ENCODE measurements around the gene SRD5A1.

DNA sequence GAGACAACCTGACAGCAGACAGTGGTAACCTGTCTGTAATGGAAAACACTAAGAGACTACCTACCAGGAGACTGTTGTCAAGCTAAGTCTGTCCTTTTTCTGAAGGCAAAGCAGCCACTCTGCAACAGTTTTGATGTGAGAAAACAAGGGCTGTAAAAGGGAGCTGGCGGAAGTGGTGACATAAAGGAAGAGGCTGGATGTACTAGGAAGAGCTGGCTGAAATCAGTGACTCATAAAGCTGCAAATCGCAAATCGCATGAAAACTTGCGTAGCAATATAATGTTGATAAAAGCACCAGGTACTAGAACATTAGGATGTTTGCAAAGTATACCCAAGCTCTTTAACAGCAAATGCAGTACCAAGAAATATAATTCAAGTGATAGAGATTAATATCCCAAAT, 1.8 kb upstream of the SRD5A1 start:
- TF ChIP-seq EZH2phosphoT487 (IDR thresholded peaks at IDR 0.05; ENCODE audit: borderline replicate concordance, low read length), result no peak
- TF ChIP-seq, protein P1, sequence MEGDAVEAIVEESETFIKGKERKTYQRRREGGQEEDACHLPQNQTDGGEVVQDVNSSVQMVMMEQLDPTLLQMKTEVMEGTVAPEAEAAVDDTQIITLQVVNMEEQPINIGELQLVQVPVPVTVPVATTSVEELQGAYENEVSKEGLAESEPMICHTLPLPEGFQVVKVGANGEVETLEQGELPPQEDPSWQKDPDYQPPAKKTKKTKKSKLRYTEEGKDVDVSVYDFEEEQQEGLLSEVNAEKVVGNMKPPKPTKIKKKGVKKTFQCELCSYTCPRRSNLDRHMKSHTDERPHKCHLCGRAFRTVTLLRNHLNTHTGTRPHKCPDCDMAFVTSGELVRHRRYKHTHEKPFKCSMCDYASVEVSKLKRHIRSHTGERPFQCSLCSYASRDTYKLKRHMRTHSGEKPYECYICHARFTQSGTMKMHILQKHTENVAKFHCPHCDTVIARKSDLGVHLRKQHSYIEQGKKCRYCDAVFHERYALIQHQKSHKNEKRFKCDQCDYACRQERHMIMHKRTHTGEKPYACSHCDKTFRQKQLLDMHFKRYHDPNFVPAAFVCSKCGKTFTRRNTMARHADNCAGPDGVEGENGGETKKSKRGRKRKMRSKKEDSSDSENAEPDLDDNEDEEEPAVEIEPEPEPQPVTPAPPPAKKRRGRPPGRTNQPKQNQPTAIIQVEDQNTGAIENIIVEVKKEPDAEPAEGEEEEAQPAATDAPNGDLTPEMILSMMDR (conservative IDR thresholded peaks at IDR 0.05; ENCODE audit: low read depth, low read length), result no peak
